K562 (cell line): ENCODE results near the gene PRAMEF11.

Experiments
- BACH1 ChIP-seq: fragments of 200-800 bp; sonication (Bioruptor generic); IDR thresholded peaks from 2 replicates; pipeline ENCODE4 v1.6.1; 2016; ENCODE audit warnings: missing genetic modification characterization, missing compliant biosample characterization
- CHD1 ChIP-seq: fragments of 200-600 bp; sonication (generic); IDR thresholded peaks from one replicate; pipeline ENCODE4 v1.6.1; 2012; ENCODE audit warnings: mild to moderate bottlenecking, moderate library complexity, low read length, inconsistent platforms
- CTCF ChIP-seq, 3 experiments: IDR thresholded peaks in 2 of 3; conservative IDR thresholded peaks in 1 of 3; 2 replicates each; pipeline ENCODE4 v1.5.1; 2011 to 2012; ENCODE audit warnings: low read length in 3 of 3, mild to moderate bottlenecking in 3 of 3, control low read depth in 2 of 3, improper control_type of control experiment in 1 of 3, inconsistent platforms in 1 of 3, low read depth in 1 of 3, mixed read lengths in 1 of 3, moderate library complexity in 1 of 3; ENCODE audit not compliant: insufficient read depth in 2 of 3
- ELF4 ChIP-seq: fragments of 450-650 bp; formaldehyde crosslinking; IDR thresholded peaks from 2 replicates; pipeline ENCODE4 v1.4.0; 2022; ENCODE audit warnings: missing genetic modification characterization
- GABPB1 ChIP-seq: sonication (generic); formaldehyde crosslinking; IDR thresholded peaks from 2 replicates; pipeline ENCODE4 v1.8.0; 2022; ENCODE audit warnings: mild to moderate bottlenecking, missing genetic modification reagents
- NFYB ChIP-seq: IDR thresholded peaks from 2 replicates; pipeline ENCODE4 v1.6.1; 2011; ENCODE audit warnings: mild to moderate bottlenecking, moderate library complexity; ENCODE audit not compliant: insufficient read length; ENCODE audit errors: extremely low read depth
- NRF1 ChIP-seq, 2 experiments: fragments of 450-650 bp; IDR thresholded peaks in 1 of 2; conservative IDR thresholded peaks in 1 of 2; 2 replicates each; pipeline ENCODE4 v1.6.1; 2014; ENCODE audit warnings: mild to moderate bottlenecking in 2 of 2
- SMARCC2 ChIP-seq: fragments of 450-650 bp; IDR thresholded peaks from 2 replicates; pipeline ENCODE4 v1.6.1; 2017; ENCODE audit warnings: antibody characterized with exemption, moderate library complexity, mild to moderate bottlenecking, low read depth
- ZNF274 ChIP-seq: IDR thresholded peaks from 2 replicates; pipeline ENCODE4 v1.6.1; 2011; ENCODE audit warnings: low read depth, mild to moderate bottlenecking, low read length, moderate library complexity, borderline replicate concordance

- TF ChIP-seq SMARCC2 (no peak), CTCF (IDR thresholded peaks at IDR 0.05 in 2 of 3, conservative IDR thresholded peaks at IDR 0.05 in 1 of 3; ENCODE audit: insufficient read depth in 2 of 3, low read depth in 1 of 3, low read length in 3 of 3) (no peak), CHD1 (no peak), BACH1 (no peak), ELF4 (CRISPR knock-in tag) (no peak), GABPB1 (CRISPR knock-in tag) (no peak), NFYB (no peak), NRF1 (conservative IDR thresholded peaks at IDR 0.05 in 1 of 2, IDR thresholded peaks at IDR 0.05 in 1 of 2) (no peak), ZNF274 (no peak)
These were observed 31.5 kb downstream of the PRAMEF11 start for GRCh38 chr1:12799730-12800129.
